NK-92 treated with Interleukin-12 subunit alpha and Interleukin-12 subunit beta, amount 100 ng/mL, for 24 hours (cell line): ENCODE data around the gene CELF2.
"Not testable (repeated sequence)": the region's sequence is repeated elsewhere in the genome, so short reads cannot be mapped to it uniquely, and the experiment has no call there.

ENCODE experiments used
- DNase-seq: peaks from one replicate; lab custom pipeline; 2025; lab: John Stamatoyannopoulos, UW

CELF2 gene

GRCh38 chr10:11017570-11018431 lies at the start of gene CELF2:
Gene CELF2, plus strand, starts transcription at chr10:11017872. Its CDS starts 218 bp downstream, at chr10:11018090.
- DNase-seq = no peak

- DNase-seq = no peak
Observed at GRCh38 chr10:10968257-10968588, 49.4 kb upstream of the CELF2 start.

GRCh38 chr10:10973310-10973709 lies 44.4 kb upstream of the CELF2 start:
- DNase-seq = no peak

GRCh38 chr10:10975647-10976046 lies 42.0 kb upstream of the CELF2 start:
- DNase-seq = no peak

DNA sequence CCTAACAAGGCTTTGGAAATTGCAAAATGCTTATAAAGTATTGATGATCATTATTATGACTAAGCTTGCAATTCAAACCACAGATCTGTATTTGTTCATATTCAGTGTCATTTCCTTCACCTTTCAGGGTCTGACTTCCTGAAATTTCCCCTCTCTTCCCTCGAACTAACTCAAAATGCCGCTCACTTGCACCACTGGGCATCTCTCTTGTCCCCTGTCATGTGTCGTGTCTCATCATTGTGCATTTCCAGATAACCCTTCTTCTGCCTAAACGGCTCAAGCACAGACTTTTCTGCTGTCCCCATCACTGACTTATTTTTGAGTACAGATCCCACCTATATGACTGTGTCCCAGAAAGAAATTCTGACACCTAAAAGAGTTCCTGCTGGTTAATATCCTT lies 41.0 kb upstream of the CELF2 start:
- no peak for DNase-seq

DNA sequence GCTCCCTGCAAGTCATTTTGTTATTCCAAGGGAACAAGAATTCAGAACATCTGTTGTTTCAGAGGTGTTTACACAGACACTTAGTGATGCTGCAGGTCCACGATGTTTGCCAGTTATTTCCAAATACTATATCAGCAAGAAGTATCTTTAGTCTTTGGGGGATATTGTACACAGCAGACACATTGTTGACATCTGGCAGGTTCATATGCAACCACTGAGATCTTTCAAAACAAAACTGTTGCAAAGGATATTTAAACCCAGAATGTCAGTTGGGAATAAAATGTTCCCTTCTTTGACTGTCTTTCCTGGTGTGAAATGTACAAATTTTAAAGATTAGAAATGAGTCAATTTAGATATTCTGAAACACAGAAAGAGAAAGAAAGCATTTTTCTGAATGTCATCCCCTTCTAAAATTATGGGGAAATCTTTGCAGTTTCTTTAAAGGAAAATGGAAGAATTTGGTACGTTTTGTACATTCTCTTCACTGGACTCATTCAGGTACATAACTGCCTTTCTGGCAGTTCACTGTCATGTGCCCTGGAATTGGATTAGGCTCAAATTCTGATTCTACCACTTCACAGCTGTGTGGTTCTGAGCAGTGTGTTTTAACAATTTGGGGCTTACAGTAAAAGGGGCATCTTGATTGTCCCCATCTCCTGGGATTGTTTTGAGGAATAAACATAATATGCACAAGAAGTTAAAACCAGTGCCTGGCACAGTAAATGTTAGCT lies 40.3 kb upstream of the CELF2 start:
- no peak for DNase-seq

DNA sequence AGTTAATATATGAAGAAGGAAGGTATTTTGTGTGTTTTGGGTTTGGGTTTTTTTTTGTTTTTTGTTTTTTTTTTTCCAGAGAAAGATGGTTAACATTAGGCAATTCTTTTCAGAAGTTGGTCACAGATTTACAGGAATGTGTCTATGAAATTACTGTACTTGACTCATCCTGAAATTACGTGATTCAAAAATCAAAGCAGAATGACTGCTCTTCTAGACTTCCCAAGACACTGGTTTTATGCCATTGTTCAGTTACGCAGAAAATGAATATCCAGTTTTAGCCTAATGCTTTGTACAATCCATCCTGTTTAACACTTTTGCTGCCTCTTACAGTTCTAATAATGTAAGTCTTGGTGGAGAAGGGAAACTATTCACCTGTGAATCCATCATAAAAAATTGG lies 39.7 kb upstream of the CELF2 start:
- DNase-seq = no peak

- no peak for DNase-seq
Observed at GRCh38 chr10:10985361-10985760, 32.3 kb upstream of the CELF2 start.

DNA sequence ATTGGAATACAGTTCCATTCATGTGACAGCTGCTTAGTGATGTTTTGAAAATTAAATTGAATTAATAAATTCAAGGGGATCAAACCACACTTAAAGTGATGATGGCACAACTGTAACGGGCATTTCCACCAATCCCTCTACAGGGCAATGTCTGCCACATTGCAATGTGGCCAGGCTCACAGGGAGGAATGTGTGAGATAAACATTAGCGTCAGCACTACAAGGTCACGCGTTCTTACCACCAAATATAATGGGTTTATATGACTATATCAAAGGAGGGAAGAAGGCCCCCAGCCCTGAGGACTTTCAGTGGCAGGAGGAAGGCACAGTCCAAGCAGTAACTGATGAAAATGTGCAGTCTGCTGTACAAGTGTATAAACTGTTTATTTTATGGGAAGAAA lies 31.1 kb upstream of the CELF2 start:
- no peak for DNase-seq

DNA sequence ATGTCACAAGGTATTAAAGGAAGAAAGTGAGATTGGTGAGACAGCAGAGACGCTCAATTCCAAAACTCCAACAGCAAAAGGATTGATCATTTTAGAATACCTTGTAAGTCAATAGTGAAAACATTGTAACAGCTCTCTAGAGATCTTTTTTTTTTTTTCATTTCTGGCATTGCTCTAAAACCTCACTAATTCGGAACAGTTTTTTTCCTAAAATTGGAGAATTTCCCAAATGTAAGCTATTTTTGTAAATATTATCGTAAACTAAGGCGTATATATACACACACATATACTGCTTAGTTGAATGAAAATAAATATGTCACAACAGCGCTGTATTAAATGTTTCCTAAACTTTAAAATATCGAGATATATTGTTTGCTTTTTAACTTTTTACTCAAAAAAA lies 30.6 kb upstream of the CELF2 start:
- DNase-seq = no peak

DNA sequence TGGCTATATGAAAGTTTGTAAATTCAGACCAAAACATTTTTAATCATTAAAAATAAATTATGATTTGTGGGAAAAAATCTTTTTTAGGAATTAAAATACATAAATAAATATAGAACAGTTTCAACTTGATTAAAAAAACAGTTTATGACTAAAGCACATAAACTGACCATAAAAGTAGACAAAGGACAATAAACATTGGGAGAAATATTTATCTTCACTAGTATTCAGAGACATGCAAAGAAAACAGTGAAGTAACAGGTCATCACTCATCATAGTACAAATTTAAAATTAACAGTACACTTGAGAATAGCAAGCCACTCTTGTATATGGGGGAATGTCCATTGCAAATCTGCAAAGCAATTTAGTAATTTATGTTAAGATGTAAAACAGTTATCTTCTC lies 28.0 kb upstream of the CELF2 start:
- no peak for DNase-seq

DNA sequence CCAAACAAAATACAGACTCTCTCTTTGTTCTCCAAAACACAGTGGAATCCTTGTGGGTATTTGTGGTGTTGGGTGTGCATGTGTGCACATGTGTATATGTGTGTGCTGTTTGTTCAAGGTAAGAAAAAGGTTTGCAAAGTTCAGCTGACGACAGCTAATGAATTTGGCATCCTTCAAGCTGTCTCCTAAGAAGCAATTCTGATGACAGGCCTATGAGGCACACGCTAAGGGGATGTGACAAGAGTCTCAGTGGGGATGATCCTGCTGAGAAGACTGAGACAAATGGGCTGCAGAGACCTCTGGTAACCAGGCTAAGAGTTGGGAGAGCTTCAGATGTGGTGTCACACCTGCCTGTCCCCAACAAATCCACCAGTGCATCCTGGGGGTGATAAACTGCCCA lies 26.5 kb upstream of the CELF2 start:
- DNase-seq = no peak

DNA sequence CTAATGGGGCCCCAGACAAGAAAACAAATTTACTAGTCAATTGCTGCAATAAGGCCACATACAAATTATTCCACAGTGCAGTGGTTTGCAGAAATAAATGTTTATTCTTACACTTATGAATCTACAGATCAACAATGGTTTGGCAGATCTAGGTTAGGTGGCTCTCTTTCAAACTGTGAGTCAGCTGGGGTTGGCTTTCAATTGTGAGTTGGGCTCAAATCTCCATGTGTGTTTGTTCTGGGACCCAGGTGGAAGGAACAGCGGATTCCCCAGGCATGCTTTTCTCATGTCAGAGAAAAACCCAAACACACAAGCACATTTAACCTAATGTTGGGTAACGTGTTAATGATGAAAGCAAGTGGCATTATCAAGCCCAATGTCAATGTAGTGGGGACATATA lies 25.6 kb upstream of the CELF2 start:
- DNase-seq = no peak

DNA sequence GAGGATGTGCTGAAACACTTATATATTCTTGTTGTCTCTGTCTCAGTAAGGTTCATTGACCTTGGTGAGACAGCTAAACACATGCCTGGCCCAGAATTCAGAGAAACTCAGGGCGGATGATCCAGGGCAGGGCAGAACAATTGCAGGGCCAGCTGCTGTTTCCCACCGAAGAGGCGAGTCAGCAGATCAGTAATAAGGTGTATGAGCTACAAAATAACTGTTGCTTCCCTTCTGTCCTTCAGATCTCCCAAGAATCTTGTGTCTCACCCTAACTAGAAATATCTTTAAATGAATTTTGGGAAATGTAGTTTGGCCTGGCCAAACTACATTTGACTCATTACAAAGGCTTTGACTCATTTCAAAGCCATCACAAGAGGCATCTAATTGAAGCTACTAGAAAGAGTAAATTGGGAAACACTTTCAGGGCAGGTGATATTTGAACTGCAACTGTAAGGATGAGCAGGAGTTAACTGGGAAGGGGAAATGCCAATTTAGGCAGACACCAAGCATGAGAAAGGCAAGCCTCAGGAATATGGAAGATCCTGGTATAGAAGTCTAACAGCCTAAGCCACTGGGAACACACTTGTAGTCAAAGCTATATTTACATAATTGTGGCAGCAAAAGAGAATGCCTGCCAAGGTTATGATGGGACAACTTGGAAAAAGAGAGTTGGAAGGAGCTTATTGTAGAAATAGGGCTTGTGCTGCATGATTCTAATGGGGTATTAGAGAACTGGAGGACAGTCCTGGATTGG lies 24.5 kb upstream of the CELF2 start:
- no peak for DNase-seq

DNA sequence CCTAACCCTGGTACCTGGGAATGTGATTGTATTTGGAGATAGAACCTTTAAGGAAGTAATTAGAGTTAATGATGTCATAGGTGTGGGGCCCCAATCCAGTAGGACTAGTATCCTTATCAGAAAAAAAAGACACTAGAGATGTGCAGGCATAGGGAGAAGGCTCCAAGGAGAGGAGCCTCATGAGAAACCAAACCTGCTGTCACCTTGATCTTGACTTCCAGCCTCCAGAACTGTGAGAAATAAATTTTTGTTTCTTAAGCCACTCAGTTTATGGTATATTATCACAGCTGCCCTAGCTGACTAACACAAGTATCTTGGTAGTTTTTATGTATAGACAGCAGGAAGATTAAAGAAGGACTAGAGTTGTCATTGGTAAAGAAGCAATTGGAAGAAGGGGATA lies 23.9 kb upstream of the CELF2 start:
- DNase-seq = no peak

DNA sequence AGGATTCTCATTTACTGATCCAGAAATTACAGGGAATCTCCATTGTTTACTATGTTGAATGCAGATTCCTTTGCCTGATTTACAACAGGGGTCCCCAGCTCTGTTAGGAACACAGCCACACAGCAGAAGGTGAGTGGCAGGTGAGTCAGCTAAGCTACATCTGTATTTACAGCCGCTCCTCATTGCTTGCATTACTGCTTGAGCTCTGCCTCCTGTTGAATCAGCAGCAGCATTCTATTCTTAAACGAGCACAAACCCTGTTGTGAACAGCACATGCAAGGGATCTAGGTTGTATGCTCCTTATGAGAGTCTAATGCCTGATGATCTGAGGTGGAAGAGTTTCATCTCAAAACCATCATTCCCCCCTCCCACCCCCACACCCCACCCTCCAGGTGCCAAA lies 23.3 kb upstream of the CELF2 start:
- DNase-seq = no peak

DNA sequence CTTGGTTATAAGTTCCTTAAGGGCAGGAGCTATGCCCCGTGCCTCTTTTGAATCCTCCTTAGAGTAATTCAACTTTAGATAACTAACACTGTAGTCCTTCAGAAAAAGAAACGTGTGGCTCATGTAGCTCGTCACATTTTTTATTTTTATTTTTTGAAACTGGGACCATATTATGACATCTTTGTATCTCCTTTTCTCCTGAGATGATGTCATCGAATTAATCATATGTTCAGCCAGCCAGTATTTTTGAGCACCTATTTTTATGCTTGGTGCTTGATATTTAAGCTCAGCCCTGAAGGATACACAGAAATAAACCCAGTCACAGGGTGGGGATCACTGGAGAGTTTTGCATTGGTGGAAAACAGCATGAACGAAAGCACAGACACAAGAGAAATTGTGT lies 22.6 kb upstream of the CELF2 start:
- no peak for DNase-seq

GRCh38 chr10:10996966-10997620 lies 20.6 kb upstream of the CELF2 start:
- DNase-seq = no peak

DNA sequence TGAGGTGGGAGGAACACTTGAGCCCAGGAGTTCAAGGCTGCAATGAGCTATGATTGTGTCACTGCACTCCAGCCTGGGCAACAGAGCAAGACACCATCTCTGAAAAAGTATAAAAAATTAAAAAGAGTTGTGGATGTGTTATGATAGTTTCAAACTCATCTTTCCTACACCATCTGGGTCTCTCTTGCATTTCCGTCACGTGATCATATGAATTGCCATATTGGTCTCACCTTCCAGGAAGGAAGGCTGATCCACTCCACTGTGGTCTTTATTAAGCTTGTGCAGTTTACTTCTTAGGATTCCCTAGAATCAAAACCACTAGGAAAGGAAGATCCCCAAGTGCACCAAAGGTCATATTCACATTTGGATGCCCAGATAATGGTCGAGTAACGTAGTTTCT lies 18.2 kb upstream of the CELF2 start:
- DNase-seq = not testable (repeated sequence)

- no peak for DNase-seq
Observed at GRCh38 chr10:11002485-11002884, 15.2 kb upstream of the CELF2 start.

- DNase-seq = no peak
Observed at GRCh38 chr10:11002916-11003315, 14.8 kb upstream of the CELF2 start.

GRCh38 chr10:11003679-11004078 lies 14.0 kb upstream of the CELF2 start:
- no peak for DNase-seq
